Measurements from ENCODE around the gene ZNF423. TPM values are rescaled to one million over a fixed set of nuclear protein-coding genes. Genes with fewer than 3 reads are reported as not detected.

Gene ZNF423
- total RNA-seq, 1 experiment from 2014 or later: 0.49 TPM

DNA sequence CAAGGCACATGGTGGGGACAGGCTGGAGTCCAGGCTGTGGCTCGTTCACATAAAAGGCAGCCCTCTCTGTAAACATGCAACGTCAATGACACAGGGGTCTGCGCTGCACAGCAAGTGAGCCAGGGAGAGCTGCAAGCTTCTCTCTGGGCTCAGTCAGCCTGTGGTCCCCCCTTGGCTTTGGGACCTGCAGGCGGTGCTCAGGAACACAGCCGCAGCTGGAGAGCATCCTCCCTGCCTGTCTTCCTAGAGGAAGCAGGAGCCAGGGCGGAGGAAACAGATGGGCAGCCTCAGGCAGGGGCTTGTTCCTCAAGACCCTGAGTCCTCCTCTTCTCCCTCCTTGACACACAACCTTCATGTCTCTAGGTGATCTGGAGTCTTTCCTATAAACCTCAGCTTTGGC lies 254.3 kb downstream of the ZNF423 start:
- intact Hi-C loops (cut with micrococcal nuclease; ENCODE audit: unreplicated experiment): no loop called here
- Histone ChIP-seq H3K27me3 (ENCODE audit: control insufficient read depth, insufficient read depth, low read length) (no peaks in the 10 kb centered on the region; the same call in 1 of the 2 replicates), H3K36me3 (ENCODE audit: control insufficient read depth, insufficient read depth, low read length) (no peaks in the 10 kb centered on the region), H3K4me3 (ENCODE audit: low read depth in 2 of 2, low read length in 2 of 2) (no peak overlapping the region), H3K27ac (ENCODE audit: low read length) (no peak overlapping the region), H3K9me3 (ENCODE audit: control insufficient read depth, insufficient read depth, low read depth, low read length) (no peaks in the 10 kb centered on the region), H3K4me1 (ENCODE audit: control insufficient read depth, insufficient read depth, low read length) (no peaks in the 10 kb centered on the region)
- in situ Hi-C loops (cut with HindIII; ENCODE audit: low pct_unique_long_range_greater_than_20kb, low sequenced_read_pairs): no loop called here
- ATAC-seq (no peak), DNase-seq (ENCODE audit: low read depth, low spot score) (no peak)
- CTCF ChIA-PET: no interaction called here
- no TSS peak for BruUV-seq (replicated peaks)
- TF ChIP-seq TCF7L2 (IDR thresholded peaks at IDR 0.05; ENCODE audit: low read depth, low read length): no peak
- no peak for TF ChIP-seq POLR2AphosphoS5 (IDR thresholded peaks at IDR 0.05; ENCODE audit: low read depth, low read length)
- POLR2A ChIA-PET: no interaction called here

DNA sequence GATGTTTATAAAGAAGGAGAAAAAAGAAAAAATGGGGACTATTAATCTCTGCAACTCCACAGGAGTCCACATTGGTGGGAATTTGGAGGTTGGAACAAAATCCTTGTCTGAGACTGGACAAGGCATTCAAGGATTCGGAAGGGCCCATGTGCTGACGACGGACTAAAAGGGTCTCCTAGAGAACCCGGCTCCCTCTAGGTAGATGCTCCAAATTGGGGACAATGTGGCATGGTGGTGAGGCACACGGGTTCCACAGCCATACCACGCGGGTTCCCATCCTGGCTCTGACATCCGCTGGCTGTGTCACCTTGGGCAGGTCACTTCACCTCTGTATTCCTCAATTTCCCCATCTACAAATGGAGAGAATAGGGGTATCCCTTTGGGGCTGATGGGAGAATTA lies 254.9 kb downstream of the ZNF423 start:
- ChIA-PET CTCF (no interaction called here), POLR2A (no interaction called here)

DNA sequence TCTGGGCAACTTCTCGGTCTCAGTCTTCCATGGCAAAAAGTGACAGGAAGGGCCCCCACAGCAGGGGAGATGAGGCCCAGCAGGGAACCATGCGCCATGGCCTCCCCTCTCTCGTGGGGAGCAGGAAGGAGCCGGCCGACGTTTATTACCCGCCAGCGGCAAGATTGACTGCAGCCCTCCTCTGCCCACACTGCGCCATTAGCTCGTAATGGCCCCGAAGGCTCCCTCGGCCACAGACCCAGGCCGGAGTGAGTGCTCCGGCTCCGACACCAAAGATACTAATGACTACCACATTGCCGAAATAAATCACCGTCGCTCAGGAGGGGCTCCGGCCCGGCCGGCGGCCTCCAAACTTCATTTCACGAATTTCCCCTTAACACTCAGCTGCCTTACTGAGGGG lies 255.4 kb downstream of the ZNF423 start:
- TF ChIP-seq POLR2AphosphoS5 (IDR thresholded peaks at IDR 0.05; ENCODE audit: low read depth, low read length): no peak
- no peak for TF ChIP-seq TCF7L2 (IDR thresholded peaks at IDR 0.05; ENCODE audit: low read depth, low read length)
- TF ChIP-seq, protein P1, sequence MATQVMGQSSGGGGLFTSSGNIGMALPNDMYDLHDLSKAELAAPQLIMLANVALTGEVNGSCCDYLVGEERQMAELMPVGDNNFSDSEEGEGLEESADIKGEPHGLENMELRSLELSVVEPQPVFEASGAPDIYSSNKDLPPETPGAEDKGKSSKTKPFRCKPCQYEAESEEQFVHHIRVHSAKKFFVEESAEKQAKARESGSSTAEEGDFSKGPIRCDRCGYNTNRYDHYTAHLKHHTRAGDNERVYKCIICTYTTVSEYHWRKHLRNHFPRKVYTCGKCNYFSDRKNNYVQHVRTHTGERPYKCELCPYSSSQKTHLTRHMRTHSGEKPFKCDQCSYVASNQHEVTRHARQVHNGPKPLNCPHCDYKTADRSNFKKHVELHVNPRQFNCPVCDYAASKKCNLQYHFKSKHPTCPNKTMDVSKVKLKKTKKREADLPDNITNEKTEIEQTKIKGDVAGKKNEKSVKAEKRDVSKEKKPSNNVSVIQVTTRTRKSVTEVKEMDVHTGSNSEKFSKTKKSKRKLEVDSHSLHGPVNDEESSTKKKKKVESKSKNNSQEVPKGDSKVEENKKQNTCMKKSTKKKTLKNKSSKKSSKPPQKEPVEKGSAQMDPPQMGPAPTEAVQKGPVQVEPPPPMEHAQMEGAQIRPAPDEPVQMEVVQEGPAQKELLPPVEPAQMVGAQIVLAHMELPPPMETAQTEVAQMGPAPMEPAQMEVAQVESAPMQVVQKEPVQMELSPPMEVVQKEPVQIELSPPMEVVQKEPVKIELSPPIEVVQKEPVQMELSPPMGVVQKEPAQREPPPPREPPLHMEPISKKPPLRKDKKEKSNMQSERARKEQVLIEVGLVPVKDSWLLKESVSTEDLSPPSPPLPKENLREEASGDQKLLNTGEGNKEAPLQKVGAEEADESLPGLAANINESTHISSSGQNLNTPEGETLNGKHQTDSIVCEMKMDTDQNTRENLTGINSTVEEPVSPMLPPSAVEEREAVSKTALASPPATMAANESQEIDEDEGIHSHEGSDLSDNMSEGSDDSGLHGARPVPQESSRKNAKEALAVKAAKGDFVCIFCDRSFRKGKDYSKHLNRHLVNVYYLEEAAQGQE (IDR thresholded peaks at IDR 0.05; ENCODE audit: insufficient read depth in 1 of 2, low read depth in 2 of 2, low read length in 1 of 2): no peak
- TF ChIP-seq, protein P2, sequence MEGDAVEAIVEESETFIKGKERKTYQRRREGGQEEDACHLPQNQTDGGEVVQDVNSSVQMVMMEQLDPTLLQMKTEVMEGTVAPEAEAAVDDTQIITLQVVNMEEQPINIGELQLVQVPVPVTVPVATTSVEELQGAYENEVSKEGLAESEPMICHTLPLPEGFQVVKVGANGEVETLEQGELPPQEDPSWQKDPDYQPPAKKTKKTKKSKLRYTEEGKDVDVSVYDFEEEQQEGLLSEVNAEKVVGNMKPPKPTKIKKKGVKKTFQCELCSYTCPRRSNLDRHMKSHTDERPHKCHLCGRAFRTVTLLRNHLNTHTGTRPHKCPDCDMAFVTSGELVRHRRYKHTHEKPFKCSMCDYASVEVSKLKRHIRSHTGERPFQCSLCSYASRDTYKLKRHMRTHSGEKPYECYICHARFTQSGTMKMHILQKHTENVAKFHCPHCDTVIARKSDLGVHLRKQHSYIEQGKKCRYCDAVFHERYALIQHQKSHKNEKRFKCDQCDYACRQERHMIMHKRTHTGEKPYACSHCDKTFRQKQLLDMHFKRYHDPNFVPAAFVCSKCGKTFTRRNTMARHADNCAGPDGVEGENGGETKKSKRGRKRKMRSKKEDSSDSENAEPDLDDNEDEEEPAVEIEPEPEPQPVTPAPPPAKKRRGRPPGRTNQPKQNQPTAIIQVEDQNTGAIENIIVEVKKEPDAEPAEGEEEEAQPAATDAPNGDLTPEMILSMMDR (IDR thresholded peaks at IDR 0.05): no peak
- TF ChIP-seq SIN3A (IDR thresholded peaks at IDR 0.05; ENCODE audit: borderline replicate concordance, insufficient read depth, low read depth, low read length): no peak
- ATAC-seq: no peak
- ChIA-PET CTCF (no interaction called here), POLR2A (no interaction called here)
- Histone ChIP-seq H3K27ac (ENCODE audit: low read length) (no peak overlapping the region), H3K36me3 (ENCODE audit: control insufficient read depth, insufficient read depth, low read length) (no peaks in the 10 kb centered on the region), H3K4me1 (ENCODE audit: control insufficient read depth, insufficient read depth, low read length) (no peaks in the 10 kb centered on the region), H3K27me3 (ENCODE audit: control insufficient read depth, insufficient read depth, low read length) (no peaks in the 10 kb centered on the region; the same call in 1 of the 2 replicates), H3K4me3 (ENCODE audit: low read depth in 2 of 2, low read length in 2 of 2) (no peak overlapping the region), H3K9me3 (ENCODE audit: control insufficient read depth, insufficient read depth, low read depth, low read length) (no peaks in the 10 kb centered on the region)
- in situ Hi-C loops (cut with HindIII; ENCODE audit: low pct_unique_long_range_greater_than_20kb, low sequenced_read_pairs) (no loop called here), intact Hi-C loops (cut with micrococcal nuclease; ENCODE audit: unreplicated experiment) (no loop called here)
- DNase-seq (ENCODE audit: low read depth, low spot score): no peak
- BruUV-seq (replicated peaks): no TSS peak

More for the DNA sequence above, 254.9 kb downstream of the ZNF423 start:
- Histone ChIP-seq H3K4me1 (ENCODE audit: control insufficient read depth, insufficient read depth, low read length) (no peaks in the 10 kb centered on the region), H3K27me3 (ENCODE audit: control insufficient read depth, insufficient read depth, low read length) (no peaks in the 10 kb centered on the region; the same call in 1 of the 2 replicates), H3K4me3 (ENCODE audit: low read depth in 2 of 2, low read length in 2 of 2) (no peak overlapping the region), H3K27ac (ENCODE audit: low read length) (no peak overlapping the region), H3K9me3 (ENCODE audit: control insufficient read depth, insufficient read depth, low read depth, low read length) (no peaks in the 10 kb centered on the region), H3K36me3 (ENCODE audit: control insufficient read depth, insufficient read depth, low read length) (no peaks in the 10 kb centered on the region)
- BruUV-seq (replicated peaks): no TSS peak
- TF ChIP-seq POLR2AphosphoS5 (IDR thresholded peaks at IDR 0.05; ENCODE audit: low read depth, low read length) (no peak), TCF7L2 (IDR thresholded peaks at IDR 0.05; ENCODE audit: low read depth, low read length) (no peak), SIN3A (IDR thresholded peaks at IDR 0.05; ENCODE audit: borderline replicate concordance, insufficient read depth, low read depth, low read length) (no peak)
- TF ChIP-seq, protein P1 (IDR thresholded peaks at IDR 0.05; ENCODE audit: insufficient read depth in 1 of 2, low read depth in 2 of 2, low read length in 1 of 2): no peak
- TF ChIP-seq, protein P2 (IDR thresholded peaks at IDR 0.05): no peak
- intact Hi-C loops (cut with micrococcal nuclease; ENCODE audit: unreplicated experiment): no loop called here
- in situ Hi-C loops (cut with HindIII; ENCODE audit: low pct_unique_long_range_greater_than_20kb, low sequenced_read_pairs): no loop called here
- ATAC-seq (no peak), DNase-seq (ENCODE audit: low read depth, low spot score) (no peak)
